PC-3 (cell line): ENCODE data around the gene LRP11.

Source experiments
- EZH2phosphoT487 ChIP-seq: fragments of 300-600 bp; sonication (generic); IDR thresholded peaks from 2 replicates; pipeline ENCODE4 v1.6.1; 2018; ENCODE audit warnings: mild to moderate bottlenecking, antibody characterized with exemption, low read length, borderline replicate concordance
- TF ChIP-seq, protein P1 (sequence below): fragments of 300-600 bp; sonication (generic); conservative IDR thresholded peaks from 2 replicates; pipeline ENCODE4 v1.5.1; 2017; ENCODE audit warnings: antibody characterized with exemption, low read depth, mild to moderate bottlenecking, low read length

DNA sequence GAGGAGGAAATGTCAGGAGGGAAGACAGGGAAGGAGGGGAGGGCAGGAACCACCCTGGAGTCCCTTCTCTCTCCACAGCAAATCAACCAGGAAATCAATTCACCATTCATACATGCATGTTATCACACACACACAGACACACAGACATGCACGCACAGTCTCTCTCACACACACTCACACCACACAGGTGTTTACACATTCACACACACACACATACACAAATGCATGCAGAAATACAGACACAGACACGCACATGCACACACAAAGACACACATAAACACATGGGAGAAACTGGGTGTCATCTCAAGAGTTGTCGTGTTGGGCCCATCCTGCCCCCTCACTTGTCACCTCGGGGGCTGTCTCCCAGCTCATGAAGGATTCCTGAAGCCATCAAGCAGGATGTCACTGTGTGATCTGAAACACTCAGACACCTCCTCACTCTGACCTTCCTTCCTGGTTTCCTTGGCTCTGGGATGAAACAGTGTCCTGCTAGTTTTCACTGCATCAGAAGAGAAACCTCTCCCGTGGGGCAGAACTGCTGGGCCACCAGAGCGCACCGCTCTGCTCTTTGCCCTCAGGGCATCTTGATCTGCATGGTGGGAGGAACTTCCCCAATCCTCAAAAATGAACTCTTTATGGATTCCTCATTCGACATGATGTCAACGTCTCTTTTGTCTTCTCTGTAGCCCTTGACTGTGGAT, 49.5 kb upstream of the LRP11 start:
- TF ChIP-seq, protein P1, sequence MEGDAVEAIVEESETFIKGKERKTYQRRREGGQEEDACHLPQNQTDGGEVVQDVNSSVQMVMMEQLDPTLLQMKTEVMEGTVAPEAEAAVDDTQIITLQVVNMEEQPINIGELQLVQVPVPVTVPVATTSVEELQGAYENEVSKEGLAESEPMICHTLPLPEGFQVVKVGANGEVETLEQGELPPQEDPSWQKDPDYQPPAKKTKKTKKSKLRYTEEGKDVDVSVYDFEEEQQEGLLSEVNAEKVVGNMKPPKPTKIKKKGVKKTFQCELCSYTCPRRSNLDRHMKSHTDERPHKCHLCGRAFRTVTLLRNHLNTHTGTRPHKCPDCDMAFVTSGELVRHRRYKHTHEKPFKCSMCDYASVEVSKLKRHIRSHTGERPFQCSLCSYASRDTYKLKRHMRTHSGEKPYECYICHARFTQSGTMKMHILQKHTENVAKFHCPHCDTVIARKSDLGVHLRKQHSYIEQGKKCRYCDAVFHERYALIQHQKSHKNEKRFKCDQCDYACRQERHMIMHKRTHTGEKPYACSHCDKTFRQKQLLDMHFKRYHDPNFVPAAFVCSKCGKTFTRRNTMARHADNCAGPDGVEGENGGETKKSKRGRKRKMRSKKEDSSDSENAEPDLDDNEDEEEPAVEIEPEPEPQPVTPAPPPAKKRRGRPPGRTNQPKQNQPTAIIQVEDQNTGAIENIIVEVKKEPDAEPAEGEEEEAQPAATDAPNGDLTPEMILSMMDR = no peak
- TF ChIP-seq EZH2phosphoT487 = no peak
